Renal cortical epithelial cell (primary cell): Measurements from ENCODE around the gene RNASE4. TPM values are rescaled to one million over a fixed set of nuclear protein-coding genes. Genes with fewer than 3 reads are reported as not detected.
A peak's percentile ranks its signal among the peaks of the same experiment; 100 is the strongest.

Source experiments
- DNase-seq: peaks from one replicate; pipeline ENCODE4 v3.0.0-alpha.2; 2011; ENCODE audit warnings: low read depth
- total RNA-seq: library from RNA; depleted of rRNA; stranded (reverse); fragments of >200 nt; gene quantifications from 2 replicates; pipeline ENCODE4 v1.2.3, GENCODE V29; 2014

RNASE4 gene
- total RNA-seq, 1 donor from 2014 or later: 15.3 TPM

- DNase-seq: no peak
Observed at GRCh38 chr14:20675669-20676068, 8.7 kb upstream of the RNASE4 start.

- DNase-seq: no peak
Observed at GRCh38 chr14:20676072-20676471, 8.3 kb upstream of the RNASE4 start.

DNA sequence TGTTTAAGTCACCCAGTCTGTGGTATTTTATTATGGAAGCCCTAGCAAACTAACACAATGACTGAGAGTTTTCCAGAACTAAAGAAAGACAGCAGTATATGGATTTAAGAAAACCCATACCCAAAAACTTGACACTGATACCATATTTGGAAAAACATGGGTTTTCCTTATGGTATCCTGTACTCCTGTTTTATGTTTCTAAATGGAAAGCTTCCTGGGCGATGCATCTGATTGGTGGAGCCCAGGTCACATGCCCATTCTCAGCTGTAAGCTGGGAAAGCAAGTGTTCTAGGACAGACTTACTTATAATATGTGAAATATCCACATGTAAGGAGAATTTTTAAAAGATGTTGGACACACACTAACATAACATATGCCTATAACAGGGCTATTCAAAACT, 4.5 kb upstream of the RNASE4 start:
- peak; percentile 18 for DNase-seq

DNA sequence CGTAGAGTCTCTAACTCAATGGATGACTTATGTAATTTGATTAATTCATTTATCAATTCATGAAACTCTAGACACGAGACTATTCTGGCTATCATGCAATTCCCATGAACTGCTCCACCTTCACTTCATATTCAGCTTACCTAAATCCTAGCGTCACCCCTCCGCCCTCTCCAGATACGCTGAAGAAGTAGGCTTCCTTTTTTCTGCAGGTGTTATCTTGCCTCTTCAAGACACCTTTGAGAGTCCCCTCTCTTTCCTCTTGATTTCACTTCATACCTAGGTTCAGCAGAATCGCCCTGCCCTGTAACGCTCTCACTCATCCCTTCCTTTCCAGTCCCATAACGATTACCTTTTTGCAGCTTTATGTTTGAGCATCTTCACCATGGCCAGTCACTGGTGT, 4.0 kb upstream of the RNASE4 start:
- no peak for DNase-seq

DNA sequence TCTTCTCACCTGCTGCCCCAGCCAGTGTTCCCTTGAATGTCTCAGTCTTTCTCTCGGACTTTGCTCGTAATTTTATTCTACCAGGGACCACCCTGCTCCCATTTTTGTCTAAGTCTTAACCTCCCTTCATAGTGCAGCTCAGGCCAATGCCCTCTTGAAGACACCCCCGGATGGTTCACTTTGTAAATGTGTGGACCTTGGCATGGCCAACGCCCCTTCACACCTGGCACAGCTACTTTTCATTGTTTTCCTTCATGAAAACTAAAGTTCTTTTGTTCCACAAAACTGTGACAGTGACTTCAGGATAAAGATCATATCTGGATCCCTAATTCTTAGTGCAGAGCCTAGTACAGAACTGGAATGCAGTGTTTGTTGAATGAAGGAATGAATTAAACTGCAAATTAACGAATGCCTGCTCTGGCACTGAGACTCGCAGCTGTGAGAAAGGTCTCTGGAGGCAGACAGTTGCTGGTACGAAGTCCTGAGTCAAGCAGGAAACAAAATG, 3.5 kb upstream of the RNASE4 start:
- no peak for DNase-seq

DNA sequence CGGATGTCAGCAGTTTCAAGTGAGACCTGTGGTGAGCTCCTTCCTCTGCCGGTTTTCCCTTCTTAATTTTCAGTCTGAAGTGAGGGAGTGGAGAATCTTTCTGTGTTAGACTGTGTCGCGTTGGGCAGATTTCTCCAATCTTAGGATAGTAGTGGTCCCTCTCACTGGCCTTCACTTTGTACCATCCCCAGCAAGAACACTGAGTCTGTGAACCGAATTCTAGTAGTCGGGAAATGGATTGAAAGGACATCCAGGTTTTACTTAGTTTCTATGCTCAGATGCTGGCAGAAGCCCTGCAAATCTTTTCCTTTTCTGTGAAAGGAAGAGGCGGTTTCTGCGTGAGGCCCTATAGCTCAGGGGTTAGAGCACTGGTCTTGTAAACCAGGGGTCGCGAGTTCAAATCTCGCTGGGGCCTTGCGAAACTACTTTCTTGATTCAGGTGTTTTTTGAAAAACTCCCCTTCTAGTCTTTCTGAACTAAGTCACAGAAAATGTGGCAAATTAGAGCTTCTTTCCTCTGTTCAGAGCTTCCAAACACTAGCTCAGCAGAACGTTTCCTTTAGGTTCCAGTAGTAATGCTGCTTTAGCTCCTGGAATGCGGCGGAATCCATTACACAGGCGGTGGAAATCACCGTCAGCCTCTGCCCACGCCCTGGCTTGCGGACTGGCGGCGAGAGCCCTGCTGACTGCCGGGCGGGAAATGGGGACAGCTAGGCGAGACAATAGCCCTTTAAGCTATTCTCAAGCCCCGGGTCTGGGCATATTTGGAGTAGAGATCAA, 2.8 kb upstream of the RNASE4 start:
- DNase-seq: peak; percentile 84

GRCh38 chr14:20682127-20682434, 2.3 kb upstream of the RNASE4 start:
- no peak for DNase-seq

- DNase-seq: peak; percentile 86
Observed at GRCh38 chr14:20682435-20683124, 1.8 kb upstream of the RNASE4 start.

GRCh38 chr14:20683125-20683890, 1.1 kb upstream of the RNASE4 start:
- DNase-seq: peak; percentile 84

GRCh38 chr14:20684662-20685456, 499 bp downstream of the RNASE4 start:
- peak; percentile 32 for DNase-seq

DNA sequence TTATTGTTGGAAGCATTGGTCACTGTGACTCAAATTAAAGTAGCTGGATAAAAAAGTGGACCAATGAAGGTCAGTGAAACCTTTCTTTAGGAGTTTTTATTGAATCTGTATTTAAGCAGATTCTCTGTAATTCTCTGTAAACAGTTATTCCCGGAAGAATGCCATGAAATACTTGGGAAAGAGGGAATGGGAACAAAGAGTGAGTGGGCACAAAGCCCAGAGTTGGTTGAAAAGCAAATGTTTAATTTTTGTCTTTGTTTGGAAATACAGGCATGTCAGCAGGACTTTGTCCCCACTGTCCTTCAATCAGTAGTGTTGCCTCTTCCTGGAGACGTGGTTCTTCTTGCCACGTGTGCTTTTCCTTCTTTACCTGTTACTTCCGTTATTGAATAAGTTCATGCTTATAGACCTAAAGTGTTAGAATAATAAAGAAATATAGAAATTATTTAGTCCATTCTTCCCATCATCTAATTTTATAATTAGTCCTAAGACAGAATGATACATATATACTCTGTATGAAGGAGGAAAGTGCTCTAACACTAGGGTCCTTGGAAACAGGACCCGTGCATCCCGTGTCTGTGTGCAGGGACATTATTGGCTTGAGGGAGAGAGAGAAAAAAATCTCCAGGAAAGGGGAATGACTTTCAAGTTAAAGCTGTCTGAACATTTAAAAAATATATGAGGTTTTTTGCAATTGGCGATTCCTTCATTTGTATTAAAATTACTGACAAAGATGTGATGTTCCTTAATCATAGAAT, 2.2 kb downstream of the RNASE4 start:
- no peak for DNase-seq

DNA sequence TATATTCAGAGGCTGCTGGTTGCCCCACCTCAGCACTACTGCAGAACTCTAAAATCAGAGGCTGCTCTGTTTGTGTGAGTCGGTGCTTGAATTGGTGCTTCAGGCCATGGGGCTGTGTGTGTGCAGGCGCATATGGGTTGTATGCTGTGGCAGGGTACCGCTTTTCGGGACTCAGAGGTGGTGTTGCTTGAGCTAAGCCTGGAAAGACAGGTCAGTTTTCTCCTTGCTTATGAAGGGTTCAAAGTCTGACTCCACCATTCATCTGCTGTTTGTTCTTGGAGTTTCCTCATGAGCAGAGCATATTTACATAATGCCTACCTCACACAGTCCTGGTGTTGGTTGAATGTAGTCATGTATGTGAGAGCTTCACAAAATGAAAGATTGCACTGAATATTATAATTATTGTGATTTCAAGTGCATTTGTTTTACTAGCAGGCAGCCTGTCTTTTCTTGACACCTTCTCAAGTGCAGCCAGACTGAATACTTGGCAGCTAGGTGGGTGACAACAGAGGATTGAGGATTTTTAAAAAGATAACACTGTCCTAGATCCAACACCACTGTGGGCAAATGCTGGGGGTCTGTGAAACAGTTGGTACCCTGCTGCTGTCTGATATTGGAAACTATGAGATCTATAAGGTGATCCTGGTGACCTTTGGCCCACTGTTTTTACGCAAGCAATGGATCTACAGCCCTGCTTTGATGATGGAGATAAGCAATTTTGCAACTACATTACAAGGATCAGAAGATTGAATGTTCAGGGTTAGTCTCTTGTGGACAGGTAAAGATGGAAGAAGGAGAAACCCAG, 3.2 kb downstream of the RNASE4 start:
- DNase-seq: no peak

DNA sequence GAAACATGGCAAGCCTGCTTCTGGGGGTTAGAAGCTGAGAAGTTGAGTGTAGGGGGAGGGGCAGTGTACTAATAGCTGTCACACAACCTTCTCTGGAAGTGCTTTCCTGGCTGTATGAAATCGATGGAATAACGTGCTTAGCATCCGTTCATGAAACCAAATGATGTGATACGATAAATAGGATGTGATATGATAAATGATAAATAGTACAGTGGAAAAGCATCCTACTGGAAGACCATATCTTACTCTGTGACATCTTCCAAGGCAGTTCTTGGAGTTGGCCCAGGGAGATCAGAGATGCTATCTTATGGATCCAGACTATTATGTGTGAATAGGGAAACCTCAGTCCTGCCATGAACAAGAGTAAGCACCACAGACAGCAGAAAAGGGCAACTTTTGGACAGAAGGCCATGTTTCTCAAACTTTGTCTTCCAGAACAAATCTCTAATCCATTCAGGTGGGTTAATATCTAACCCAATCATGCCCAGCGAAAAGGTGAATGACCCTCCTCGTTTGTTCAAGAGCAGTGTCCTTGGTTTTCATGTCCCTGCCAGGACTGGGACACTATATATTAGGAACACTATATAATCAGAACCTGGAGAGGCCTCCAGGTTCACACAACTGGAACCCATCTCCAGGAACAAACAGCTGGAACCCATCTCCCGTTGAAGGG, 3.9 kb downstream of the RNASE4 start, which contains the start of gene ANG:
ANG (plus strand) TSS at position 598 of the 673 bp plus-strand sequence. CDS start 4,801 bp downstream, outside the sequence.
- DNase-seq: no peak

GRCh38 chr14:20690848-20691640, 6.7 kb downstream of the RNASE4 start:
- DNase-seq: peak; percentile 72

GRCh38 chr14:20692116-20692751, 7.9 kb downstream of the RNASE4 start:
- DNase-seq: peak; percentile 58

DNA sequence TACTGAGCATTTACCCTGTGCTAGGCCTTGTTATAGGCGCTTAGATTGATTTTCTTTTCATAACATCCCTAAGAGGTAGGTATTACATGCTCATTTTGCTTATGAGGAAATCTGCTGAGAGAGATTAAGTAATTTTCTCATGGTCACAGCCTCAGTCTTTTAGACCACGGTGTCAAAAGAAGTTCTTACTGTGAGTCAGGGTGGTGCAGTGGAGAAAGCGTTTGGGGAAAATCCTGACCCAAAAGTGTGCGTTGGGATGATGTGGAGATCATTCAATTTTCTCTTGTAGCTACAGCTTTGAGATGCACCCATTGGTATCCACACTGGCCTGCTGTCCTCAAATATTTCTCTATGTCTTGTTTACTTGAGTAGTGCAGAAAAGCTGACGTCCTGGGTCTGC, 12.4 kb downstream of the RNASE4 start:
- no peak for DNase-seq

GRCh38 chr14:20697273-20698017, 13.1 kb downstream of the RNASE4 start:
- DNase-seq: peak; percentile 67

DNA sequence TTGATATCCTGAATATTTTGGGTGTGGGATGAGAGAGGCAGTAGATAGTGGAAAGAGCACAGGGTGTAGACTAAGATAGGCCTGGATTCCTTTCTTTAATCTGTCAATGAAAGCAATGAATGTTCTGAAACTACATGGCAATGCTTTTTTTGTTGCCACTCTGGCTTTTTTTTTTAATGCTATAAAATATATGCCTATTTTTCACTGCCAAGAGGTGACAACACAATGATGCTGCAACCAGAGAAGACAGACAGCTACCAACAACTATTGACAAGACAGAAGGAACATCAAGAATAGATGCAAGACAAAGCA, 13.6 kb downstream of the RNASE4 start:
- DNase-seq: no peak
